ENCODE measurements around the gene SSX2IP.

The SSX2IP gene

GRCh38 chr1:84708031-84708430 lies 17.8 kb upstream of the SSX2IP start:
- DNase-seq = no peak

GRCh38 chr1:84705513-84705912 lies 15.3 kb upstream of the SSX2IP start:
- DNase-seq = no peak

GRCh38 chr1:84704872-84705417 lies 14.7 kb upstream of the SSX2IP start:
- DNase-seq = no peak

GRCh38 chr1:84703431-84703830 lies 13.2 kb upstream of the SSX2IP start:
- DNase-seq = no peak

GRCh38 chr1:84702143-84702542 lies 11.9 kb upstream of the SSX2IP start:
- no peak for DNase-seq

GRCh38 chr1:84701376-84701775 lies 11.1 kb upstream of the SSX2IP start:
- no peak for DNase-seq

- DNase-seq = no peak
Observed at GRCh38 chr1:84700070-84700469, 9.8 kb upstream of the SSX2IP start.

- no peak for DNase-seq
Observed at GRCh38 chr1:84698151-84699110, 8.2 kb upstream of the SSX2IP start.

GRCh38 chr1:84693785-84694184 lies 3.5 kb upstream of the SSX2IP start:
- no peak for DNase-seq

- DNase-seq = no peak
Observed at GRCh38 chr1:84693005-84693404, 2.7 kb upstream of the SSX2IP start.

GRCh38 chr1:84692391-84692790 lies 2.1 kb upstream of the SSX2IP start:
- DNase-seq = no peak

GRCh38 chr1:84691122-84691783 lies 992 bp upstream of the SSX2IP start:
- DNase-seq = peak; percentile 15

GRCh38 chr1:84689514-84690396 lies 506 bp downstream of the SSX2IP start:
- peak; percentile 81 for DNase-seq

GRCh38 chr1:84688463-84689061 lies 1.7 kb downstream of the SSX2IP start:
- no peak for DNase-seq

- DNase-seq = no peak
Observed at GRCh38 chr1:84687714-84688462, 2.4 kb downstream of the SSX2IP start.

GRCh38 chr1:84686223-84686622 lies 4.0 kb downstream of the SSX2IP start:
- DNase-seq = no peak

- DNase-seq = no peak
Observed at GRCh38 chr1:84683508-84683907, 6.8 kb downstream of the SSX2IP start.

GRCh38 chr1:84682047-84682446 lies 8.2 kb downstream of the SSX2IP start:
- DNase-seq = no peak

- no peak for DNase-seq
Observed at GRCh38 chr1:84677415-84678099, 12.7 kb downstream of the SSX2IP start.

GRCh38 chr1:84675631-84676030 lies 14.6 kb downstream of the SSX2IP start:
- DNase-seq = no peak

GRCh38 chr1:84675106-84675505 lies 15.2 kb downstream of the SSX2IP start:
- no peak for DNase-seq
